ENCODE data around the gene RHBDD1.

RHBDD1 gene

DNA sequence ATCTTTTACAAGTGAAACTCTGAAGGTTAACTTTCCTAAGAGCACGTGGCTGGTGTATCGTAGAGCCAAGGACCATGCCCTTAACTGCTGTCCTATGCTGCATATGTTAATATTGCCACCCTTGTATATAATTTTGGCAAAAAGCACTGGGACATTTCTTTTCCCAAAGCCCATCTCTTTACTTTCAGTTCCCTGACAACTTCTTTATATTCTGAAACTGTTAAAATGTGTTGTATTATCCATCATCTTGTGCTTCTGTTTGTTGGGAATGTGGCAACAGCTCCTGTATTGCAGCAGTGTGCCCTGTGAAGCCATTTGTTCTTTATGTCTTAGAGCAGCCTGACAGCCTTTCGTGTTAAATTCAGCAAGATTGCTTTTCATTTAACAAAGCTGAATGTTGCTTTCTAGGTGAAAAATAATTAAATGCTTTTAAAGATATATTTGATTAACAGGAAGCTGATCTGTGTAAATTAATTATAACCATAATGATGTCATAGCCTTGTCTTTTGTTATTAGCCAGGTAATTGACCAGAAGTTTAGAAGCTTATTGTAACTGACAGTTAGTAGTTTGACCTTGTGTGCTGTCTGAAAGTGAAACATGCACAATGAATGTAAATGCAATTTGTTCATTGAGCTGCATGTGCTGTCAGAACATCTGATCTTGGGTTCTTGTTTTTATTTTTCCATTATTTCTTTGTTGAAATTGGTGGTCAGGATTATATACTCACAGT, 9.7 kb downstream of the RHBDD1 start:
- no peak for DNase-seq (ENCODE audit: low spot score)

GRCh38 chr2:226847090-226847489, 11.2 kb downstream of the RHBDD1 start:
- DNase-seq (ENCODE audit: low spot score): no peak

GRCh38 chr2:226847511-226847910, 11.7 kb downstream of the RHBDD1 start:
- no peak for DNase-seq (ENCODE audit: low spot score)

- no peak for DNase-seq (ENCODE audit: low spot score)
Observed at GRCh38 chr2:226849349-226849748, 13.5 kb downstream of the RHBDD1 start.

- no peak for DNase-seq (ENCODE audit: low spot score)
Observed at GRCh38 chr2:226850024-226850423, 14.2 kb downstream of the RHBDD1 start.

DNA sequence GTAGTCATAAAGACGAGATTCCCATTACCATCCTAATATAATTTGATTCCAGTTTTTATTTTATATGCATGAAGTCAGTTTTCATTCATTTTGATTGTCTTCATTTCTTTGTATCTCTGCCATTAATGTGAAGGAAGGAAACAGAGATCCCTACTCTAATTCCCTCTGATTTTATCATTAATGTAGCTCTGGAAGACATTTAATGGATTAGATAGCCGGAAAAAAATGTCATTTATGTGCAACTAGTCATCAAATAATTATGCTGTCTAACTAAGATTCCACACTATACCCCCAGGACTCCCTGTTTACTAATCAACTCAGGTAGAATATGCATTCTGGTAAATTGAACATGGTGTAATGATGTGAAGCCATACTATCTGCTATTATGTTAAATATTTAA, 19.9 kb downstream of the RHBDD1 start:
- no peak for DNase-seq (ENCODE audit: low spot score)

GRCh38 chr2:226860087-226860486, 24.2 kb downstream of the RHBDD1 start:
- DNase-seq (ENCODE audit: low spot score): no peak

GRCh38 chr2:226862623-226863022, 26.8 kb downstream of the RHBDD1 start:
- no peak for DNase-seq (ENCODE audit: low spot score)

DNA sequence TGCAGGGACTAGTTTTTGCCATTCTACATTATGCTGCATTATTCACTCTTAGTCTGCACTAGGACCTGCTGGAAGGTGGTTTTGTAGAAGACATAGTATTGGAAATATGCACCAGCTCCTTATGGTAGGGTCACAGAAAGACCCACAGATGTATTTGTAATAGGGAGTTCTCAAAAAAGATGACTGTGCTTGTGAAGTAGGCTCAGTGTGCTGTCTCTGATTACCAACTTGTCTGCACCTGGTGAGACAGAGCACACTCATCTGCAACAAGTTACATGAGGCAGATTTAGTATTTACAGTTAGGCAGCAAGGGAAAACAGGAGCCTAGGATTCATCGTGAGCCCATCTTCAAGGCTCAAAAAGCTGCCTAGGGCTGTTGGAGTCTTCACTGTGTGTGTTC, 29.4 kb downstream of the RHBDD1 start:
- DNase-seq (ENCODE audit: low spot score): no peak

DNA sequence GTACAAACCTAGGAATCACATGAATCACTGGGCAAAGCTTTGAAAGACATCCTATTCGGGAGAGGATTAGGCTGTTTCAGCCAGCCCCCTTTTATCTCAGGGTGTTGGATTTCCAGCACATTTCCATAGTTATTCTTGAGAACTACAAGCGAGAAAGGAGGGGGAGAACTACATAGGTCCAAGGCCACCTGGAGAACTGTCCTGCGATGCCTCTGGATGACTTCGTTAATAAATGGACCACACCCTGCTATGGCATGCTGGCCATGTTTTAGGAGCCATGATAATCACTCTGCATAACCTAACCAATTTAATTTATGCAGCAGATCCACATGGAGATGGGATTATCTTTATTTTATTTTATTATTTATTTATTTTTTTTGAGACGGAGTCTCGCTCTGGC, 29.9 kb downstream of the RHBDD1 start:
- no peak for DNase-seq (ENCODE audit: low spot score)

DNA sequence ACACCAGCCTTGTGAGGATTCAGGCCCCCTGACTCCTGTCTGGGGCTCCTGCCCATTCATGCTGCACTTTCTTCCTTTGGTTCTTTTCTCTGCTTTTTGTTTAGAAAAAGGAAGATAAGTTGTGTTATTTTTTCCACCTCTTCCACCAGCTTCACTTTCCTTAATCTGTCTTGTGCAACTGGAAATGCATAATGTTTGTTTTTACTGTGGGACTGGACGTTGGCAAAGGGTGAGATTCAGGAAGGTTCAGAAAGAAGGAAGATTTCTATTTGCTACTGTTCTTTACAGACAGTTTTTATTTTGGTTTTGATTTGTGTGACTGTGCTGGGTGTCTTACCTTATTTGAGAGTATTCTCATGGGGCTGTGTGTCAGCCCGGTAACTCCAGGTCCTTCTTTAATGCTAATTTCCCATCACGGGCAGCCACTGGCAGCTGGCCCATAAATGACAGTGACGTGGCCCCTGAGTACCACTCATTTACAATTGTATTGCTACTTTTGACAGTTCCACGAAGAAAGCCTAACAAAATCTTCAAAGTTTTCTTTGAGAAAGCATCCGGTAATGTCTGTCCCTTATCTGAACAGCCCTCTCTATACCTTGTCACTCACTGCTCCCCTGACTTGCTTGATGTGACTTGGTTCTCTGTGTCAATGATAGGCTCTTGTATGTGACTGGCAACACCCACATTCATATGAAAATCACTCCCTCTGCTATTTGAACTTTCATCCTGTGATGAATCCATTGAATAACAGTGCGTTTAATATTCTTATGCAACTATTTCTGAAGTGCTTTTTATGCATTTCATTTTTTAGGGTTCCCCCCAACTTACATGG, 32.7 kb downstream of the RHBDD1 start:
- no peak for DNase-seq (ENCODE audit: low spot score)

- no peak for DNase-seq (ENCODE audit: low spot score)
Observed at GRCh38 chr2:226869371-226869770, 33.5 kb downstream of the RHBDD1 start.

DNA sequence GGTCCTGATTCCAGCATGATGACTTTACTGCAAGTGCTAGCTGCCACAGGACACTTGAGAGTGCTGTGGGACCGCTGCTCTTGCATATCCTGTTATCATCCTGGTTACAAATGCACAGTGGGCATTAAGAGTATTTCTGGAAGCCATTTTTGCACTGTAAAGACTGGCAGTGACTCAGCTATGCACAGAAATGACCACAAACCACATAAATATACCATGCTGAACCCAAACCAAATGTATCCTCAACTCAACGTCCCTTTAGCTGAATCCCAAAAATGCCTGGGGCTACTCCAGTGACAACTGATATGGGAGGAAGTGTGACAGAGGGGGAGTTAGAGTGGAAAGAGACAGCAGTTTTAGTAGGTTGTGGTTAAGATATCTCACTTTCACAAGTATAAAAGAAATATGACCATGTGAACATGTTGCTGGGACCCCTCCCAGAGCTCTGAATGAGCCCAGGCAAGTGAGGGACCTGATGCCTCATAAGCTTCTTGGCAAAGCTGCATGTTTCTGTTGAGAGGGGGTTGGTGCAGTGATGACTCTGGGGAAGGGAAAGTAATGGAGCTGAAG, 37.3 kb downstream of the RHBDD1 start:
- DNase-seq (ENCODE audit: low spot score): no peak

DNA sequence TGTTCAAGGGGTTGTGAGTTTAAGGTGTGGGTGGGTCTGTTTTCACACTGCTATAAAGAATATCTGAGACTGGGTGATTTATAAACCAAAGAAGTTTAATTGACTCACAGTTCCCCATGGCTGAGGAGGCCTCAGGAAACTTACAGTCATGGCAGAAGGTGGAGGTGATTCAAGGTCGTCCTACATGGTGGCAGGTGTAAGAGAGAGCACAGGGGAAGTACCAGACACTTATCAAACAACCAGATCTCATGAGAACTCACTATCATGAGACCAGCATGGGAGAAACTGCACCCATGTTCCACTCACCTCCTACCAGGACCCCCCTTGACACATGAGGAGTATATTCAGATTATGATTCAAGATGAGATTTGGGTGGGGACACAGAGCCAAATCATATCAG, 38.0 kb downstream of the RHBDD1 start:
- DNase-seq (ENCODE audit: low spot score): no peak

- DNase-seq (ENCODE audit: low spot score): no peak
Observed at GRCh38 chr2:226874749-226875148, 38.9 kb downstream of the RHBDD1 start.

- no peak for DNase-seq (ENCODE audit: low spot score)
Observed at GRCh38 chr2:226875438-226876225, 39.8 kb downstream of the RHBDD1 start.

DNA sequence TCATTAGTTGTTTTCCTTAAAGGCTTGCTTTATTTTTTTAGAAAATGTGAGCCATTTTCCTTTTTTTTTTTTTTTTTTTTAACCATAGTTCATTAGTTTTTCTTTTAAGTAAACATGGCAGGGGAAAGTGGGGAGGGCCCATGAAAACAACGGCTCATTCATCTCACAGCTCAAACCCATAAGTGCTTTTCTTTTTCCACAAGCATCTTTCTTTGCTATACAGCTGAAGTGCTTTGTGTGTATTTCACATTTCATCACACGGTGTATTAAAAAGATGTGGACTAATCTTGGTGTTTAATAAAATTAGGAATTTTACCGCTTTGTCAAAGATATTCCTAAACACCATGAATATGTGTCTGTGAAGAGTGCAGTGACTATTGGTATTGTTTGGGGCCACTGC, 41.6 kb downstream of the RHBDD1 start:
- DNase-seq (ENCODE audit: low spot score): no peak

- no peak for DNase-seq (ENCODE audit: low spot score)
Observed at GRCh38 chr2:226881287-226881686, 45.4 kb downstream of the RHBDD1 start.

- no peak for DNase-seq (ENCODE audit: low spot score)
Observed at GRCh38 chr2:226882606-226883005, 46.8 kb downstream of the RHBDD1 start.

DNA sequence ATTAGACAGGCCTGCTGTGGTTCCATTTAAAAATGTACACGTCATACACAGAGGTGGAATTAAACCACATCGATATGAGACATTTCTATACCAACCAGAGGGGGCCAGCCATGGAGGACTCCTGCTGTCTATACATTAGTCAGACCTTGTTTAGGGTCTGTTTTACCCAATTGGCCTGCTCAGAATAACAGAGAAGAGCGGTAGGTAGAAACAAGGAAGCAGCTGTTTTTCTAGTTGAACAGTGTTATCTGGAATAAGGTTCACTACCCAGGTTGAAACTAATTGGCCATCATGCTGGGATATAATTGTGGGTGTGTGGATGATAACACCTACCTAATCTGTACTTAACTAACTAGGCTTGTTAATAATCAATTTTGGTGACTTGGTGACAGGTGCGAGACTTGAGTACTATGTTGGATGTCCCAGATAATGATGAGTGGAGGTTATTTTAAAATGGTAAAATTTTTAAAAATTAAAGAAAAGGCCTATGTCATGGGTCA, 47.5 kb downstream of the RHBDD1 start:
- DNase-seq (ENCODE audit: low spot score): no peak

GRCh38 chr2:226884166-226884565, 48.3 kb downstream of the RHBDD1 start:
- no peak for DNase-seq (ENCODE audit: low spot score)

- no peak for DNase-seq (ENCODE audit: low spot score)
Observed at GRCh38 chr2:226885769-226886435, 50.0 kb downstream of the RHBDD1 start.
